HAP-1 (cell line): ENCODE measurements around the gene SNX3.
"Not testable (repeated sequence)": the region's sequence is repeated elsewhere in the genome, so short reads cannot be mapped to it uniquely, and the experiment has no call there.

Experiments used
- DNase-seq, 2 experiments: peaks; one replicate each; pipeline ENCODE4 v3.0.0-alpha.2; 2016 to 2020; ENCODE audit warnings: low spot score in 2 of 2
- H3K27me3 ChIP-seq: fragments of 250-450 bp; sonication (Bioruptor Pico); 2 replicates; pipeline ENCODE4 v1.5.1; 2020; ENCODE audit warnings: low read depth, mild to moderate bottlenecking, moderate library complexity
- H3K36me3 ChIP-seq: fragments of 250-450 bp; sonication (Bioruptor Pico); replicated peaks from 2 replicates; pipeline ENCODE4 v1.5.1; 2020; ENCODE audit warnings: mild to moderate bottlenecking
- H3K4me1 ChIP-seq: fragments of 250-450 bp; sonication (Bioruptor Pico); 2 replicates; pipeline ENCODE4 v1.5.1; 2020; ENCODE audit warnings: mild to moderate bottlenecking
- H3K4me3 ChIP-seq: fragments of 250-450 bp; sonication (Bioruptor Pico); 2 replicates; pipeline ENCODE4 v1.5.1; 2020; ENCODE audit warnings: mild to moderate bottlenecking, moderate library complexity
- H3K9me3 ChIP-seq: fragments of 250-450 bp; sonication (Bioruptor Pico); 2 replicates; pipeline ENCODE4 v1.5.1; 2020; ENCODE audit warnings: mild to moderate bottlenecking, moderate library complexity
- in situ Hi-C: fragments of 300-500 bp; cut with MboI; formaldehyde crosslinking; loops from 3 replicates; pipeline ENCODE4 v1.14.3; 2020; ENCODE audit warnings: low sequenced_read_pairs, inconsistent platforms, mixed read lengths

SNX3 gene

DNA sequence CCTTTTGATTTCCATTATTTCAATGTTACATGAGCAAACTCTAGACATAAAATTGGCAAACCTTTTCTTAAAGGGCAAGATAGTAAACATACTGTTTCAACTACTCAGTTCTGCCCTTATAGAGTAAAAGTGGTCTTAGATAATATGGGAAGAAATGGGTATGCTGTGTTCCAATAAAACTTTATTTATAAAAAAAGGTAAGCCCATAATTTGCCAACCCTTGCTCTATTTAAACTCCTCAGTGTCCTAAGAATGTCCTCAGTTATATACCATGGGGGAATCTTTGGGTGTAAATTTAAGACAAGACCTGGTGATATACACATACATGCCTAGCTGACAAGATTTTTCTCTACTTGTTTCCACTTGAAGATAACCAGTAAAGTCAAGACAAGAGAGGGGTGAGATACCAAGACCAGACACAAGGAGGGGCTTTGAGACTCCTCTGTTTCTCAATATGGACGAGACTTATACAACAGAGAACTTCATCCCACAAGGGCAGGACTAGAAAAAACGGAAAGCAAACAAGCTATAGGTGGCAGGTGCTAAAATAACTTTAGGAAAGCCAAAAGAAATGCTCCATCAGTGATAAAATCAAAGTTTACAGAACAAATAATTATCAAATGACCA is 10.5 kb downstream of the SNX3 start:
- no peak overlapping the region for H3K4me3 ChIP-seq
- peaks cover 2% of the 10 kb centered on the region; the same call in 1 of the 2 replicates for H3K4me1 ChIP-seq
- H3K27me3 ChIP-seq = no peaks in the 10 kb centered on the region
- H3K9me3 ChIP-seq = 0 out of 2 replicates have a peak, but pooled peaks cover 3% of the 10 kb centered on the region
- in situ Hi-C loops = no loop called here
- DNase-seq = peak; percentile 28 to 37
- H3K36me3 ChIP-seq = peaks cover 5% of the 10 kb centered on the region

DNA sequence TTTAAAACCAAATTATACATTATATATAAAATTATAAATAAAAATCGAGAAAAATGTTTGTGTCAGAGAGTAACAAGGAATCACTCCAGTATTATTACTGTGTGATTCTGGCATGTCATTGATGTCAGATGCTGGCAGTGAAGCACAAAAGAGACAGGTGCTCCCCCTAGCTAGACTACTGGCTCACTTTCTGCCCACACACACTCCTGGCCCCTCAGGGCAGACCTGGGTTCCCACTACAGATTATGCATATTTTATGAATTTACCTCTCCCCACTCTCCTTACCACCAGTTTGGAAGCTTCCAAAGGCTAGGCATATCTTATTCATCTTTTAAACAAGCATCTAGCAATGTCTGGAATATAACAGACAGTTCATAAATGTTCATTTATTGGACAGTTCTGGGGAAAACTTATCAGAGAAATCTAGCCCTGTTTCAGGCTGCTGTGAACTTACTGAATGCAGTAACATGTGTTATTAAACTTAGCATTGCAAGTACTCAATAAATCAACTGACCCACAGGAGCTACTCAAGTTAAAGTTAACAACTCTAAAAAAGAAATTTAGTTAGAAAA is 12.8 kb downstream of the SNX3 start:
- in situ Hi-C loops = no loop called here
- peaks cover 5% of the 10 kb centered on the region for H3K36me3 ChIP-seq
- no peak for DNase-seq
- no peaks in the 10 kb centered on the region for H3K27me3 ChIP-seq
- peaks cover 6% of the 10 kb centered on the region; the same call in 1 of the 2 replicates for H3K9me3 ChIP-seq
- no peak overlapping the region for H3K4me3 ChIP-seq
- peaks cover 2% of the 10 kb centered on the region; the same call in 1 of the 2 replicates for H3K4me1 ChIP-seq

DNA sequence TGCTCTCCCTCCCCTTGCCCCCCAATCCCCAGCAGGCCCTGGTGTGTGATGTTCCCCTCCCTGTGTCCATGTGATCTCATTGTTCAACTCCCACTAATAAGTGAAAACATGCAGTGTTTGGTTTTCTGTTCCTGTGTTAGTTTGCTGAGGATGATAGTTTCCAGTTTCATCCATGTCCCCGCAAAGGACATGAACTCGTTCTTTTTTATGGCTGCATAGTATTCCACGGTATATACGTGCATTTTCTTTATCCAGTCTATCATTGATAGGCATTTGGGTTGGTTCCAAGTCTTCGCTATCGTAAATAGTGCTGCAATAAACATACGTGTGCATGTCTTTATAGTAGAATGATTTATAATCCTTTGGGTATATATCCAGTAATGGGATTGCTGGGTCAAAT is 15.7 kb downstream of the SNX3 start:
- DNase-seq, H3K36me3 ChIP-seq, H3K4me1 ChIP-seq, in situ Hi-C loops, H3K27me3 ChIP-seq, H3K4me3 ChIP-seq: not testable (repeated sequence)
- H3K9me3 ChIP-seq = peaks cover 14% of the 10 kb centered on the region

DNA sequence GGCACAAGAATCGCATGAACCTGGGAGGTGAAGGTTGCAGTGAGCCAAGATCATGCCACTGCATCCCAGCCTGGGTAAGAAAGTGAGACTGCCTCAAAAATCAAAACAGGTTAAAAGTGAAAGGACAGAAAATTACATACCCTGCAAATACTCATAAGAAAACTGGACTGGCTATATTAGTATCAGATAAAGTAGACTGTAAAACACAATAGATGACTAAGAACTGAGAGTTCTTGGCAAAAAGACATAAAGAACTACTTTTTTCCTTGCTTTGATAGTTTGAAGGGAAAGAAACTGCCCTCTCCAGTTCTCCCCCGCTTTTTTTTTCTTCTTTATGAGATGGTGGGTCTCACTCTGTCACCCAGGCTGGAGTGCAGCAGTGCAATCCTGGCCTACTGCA is 17.0 kb downstream of the SNX3 start:
- Histone ChIP-seq H3K9me3 (peaks cover 14% of the 10 kb centered on the region), H3K4me3 (no peak overlapping the region), H3K4me1 (no peaks in the 10 kb centered on the region), H3K36me3 (peaks cover 2% of the 10 kb centered on the region; the same call in 1 of the 2 replicates), H3K27me3 (no peaks in the 10 kb centered on the region)
- in situ Hi-C loops = no loop called here
- no peak for DNase-seq

DNA sequence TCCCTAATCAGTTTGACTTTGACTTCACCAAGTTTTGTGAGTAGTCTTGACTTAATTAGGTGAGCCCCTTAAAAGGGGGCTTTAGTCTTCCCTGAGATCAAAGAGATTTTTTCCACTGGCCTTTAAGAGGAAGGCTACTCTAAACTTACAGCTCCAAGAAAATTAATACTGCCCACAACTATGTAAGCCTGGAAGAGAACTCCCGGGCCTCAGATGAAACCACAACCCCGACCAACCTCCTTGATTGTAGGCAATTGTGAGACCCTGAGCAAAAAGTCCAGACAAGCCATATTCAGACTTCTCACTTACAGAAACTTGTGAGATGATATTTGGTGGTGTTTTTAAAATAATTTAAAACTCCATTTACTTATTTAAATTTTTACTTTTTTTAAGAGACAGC is 18.1 kb downstream of the SNX3 start:
- H3K4me1 ChIP-seq = peaks cover under 1% of the 10 kb centered on the region
- H3K9me3 ChIP-seq = peaks cover 14% of the 10 kb centered on the region
- H3K36me3 ChIP-seq = peaks cover 2% of the 10 kb centered on the region; the same call in 1 of the 2 replicates
- H3K4me3 ChIP-seq = no peak overlapping the region
- in situ Hi-C loops = no loop called here
- H3K27me3 ChIP-seq = no peaks in the 10 kb centered on the region
- DNase-seq = no peak

DNA sequence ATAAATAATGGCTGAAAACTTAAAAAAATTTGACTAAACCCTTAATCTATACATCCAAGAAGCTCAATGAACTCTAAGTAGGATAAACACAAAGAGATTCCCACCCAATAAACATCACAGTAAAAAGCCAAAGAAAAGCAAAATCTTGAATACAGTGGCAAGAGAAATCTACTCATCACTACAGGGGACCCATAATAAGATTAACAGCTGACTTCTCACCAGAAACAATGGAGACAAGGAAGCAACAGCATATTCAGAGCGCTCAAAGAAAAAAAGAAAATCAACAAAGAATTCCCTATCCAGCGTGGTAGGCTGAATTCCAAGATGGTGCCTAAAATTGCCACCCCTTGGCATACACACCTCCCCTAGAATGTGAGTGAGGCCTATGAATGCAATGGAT is 18.6 kb downstream of the SNX3 start:
- Histone ChIP-seq H3K36me3 (peaks cover 2% of the 10 kb centered on the region; the same call in 1 of the 2 replicates), H3K4me1 (peaks cover 5% of the 10 kb centered on the region), H3K4me3 (no peak overlapping the region), H3K27me3 (no peaks in the 10 kb centered on the region), H3K9me3 (peaks cover 14% of the 10 kb centered on the region)
- peak in 1 of 2 experiments; percentile 20 for DNase-seq
- in situ Hi-C loops = no loop called here

DNA sequence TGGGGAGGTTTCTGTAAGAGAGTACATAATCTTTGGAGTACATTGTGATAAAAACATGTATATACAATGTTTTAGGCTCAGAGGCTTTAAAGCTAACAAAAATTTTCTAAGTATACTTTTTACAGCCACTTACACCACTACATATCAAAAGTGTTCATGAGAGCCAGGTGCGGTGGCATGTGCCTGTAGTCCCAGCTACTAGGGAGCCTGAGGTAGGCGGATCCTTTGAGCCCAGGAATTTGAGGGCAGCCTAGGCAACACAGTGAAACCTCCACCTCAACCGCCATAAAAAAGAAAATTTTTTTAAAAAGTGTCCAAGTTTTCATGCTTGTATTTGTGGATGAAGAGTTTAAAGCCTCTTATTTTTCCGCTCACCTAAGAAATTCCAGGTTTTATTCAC is 22.5 kb downstream of the SNX3 start:
- Histone ChIP-seq H3K27me3 (no peaks in the 10 kb centered on the region), H3K4me1 (peaks cover 17% of the 10 kb centered on the region), H3K36me3 (no peaks in the 10 kb centered on the region; the same call in 1 of the 2 replicates), H3K9me3 (peaks cover 10% of the 10 kb centered on the region), H3K4me3 (no peak overlapping the region)
- DNase-seq = no peak
- in situ Hi-C loops = no loop called here

DNA sequence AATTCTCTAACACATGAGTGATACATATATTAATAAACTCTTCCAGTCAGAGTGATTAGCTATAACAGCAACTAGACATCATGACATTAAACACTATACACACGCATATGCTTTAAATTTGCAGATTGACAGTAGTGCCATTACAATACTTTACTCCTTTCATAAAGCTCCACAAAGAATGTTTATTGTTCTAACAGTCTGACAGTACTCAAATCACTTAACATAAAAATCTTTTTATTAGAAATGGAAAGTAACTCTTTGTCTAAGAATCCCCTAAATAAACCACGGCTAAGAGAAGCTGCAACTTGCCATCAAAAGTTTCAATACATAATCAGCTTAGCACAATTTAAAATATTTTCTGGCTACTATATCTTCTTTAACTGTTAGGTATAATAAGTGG is 24.0 kb downstream of the SNX3 start:
- in situ Hi-C loops = no loop called here
- Histone ChIP-seq H3K27me3 (no peaks in the 10 kb centered on the region), H3K4me3 (no peak overlapping the region), H3K36me3 (no peaks in the 10 kb centered on the region), H3K4me1 (peaks cover 32% of the 10 kb centered on the region), H3K9me3 (no peaks in the 10 kb centered on the region)
- peak in 1 of 2 experiments; percentile 91 for DNase-seq

DNA sequence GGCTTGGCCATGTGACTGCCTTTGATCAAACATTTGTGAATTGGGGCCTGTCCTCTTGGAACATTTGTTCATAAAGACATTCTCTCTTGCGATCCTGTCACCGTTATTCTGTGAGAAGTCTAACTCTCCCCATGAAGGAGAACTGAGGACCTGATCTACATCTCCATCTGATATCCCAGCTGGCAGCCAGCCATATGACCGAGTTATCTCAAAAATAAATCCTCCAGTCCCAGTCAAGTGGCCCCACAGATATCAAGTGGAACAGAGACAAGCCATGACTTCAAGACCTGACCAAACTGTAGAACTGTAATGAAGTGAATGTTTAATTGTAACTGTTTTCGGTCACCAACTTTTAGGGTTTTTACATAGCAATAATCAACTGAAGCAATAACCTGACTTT is 25.7 kb downstream of the SNX3 start:
- no peak overlapping the region for H3K4me3 ChIP-seq
- H3K4me1 ChIP-seq = peaks cover 35% of the 10 kb centered on the region
- H3K36me3 ChIP-seq = no peaks in the 10 kb centered on the region
- no peaks in the 10 kb centered on the region for H3K9me3 ChIP-seq
- H3K27me3 ChIP-seq = no peaks in the 10 kb centered on the region
- DNase-seq = no peak
- in situ Hi-C loops = no loop called here

DNA sequence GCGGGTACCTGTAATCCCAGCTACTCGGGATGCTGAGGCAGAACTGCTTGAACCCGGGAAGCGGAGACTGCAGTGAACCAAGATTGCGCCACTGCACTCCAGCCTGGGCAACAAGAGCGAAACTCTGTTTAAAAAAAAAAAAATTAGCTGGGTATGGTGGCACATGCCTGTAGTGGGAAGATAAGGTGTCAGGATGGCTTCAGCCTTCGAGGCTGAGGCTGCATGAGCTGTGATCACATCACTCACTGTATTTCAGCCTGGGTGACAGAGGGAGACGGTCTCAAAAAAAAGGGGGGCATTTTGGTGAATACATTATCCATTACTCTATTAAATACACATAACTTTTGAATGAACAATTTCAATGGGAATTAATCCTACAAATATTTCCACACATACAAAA is 32.4 kb downstream of the SNX3 start:
- Histone ChIP-seq H3K36me3 (no peaks in the 10 kb centered on the region), H3K27me3 (no peaks in the 10 kb centered on the region), H3K4me1 (peaks cover 38% of the 10 kb centered on the region), H3K9me3 (no peaks in the 10 kb centered on the region), H3K4me3 (no peak overlapping the region)
- in situ Hi-C loops = no loop called here
- DNase-seq = no peak

DNA sequence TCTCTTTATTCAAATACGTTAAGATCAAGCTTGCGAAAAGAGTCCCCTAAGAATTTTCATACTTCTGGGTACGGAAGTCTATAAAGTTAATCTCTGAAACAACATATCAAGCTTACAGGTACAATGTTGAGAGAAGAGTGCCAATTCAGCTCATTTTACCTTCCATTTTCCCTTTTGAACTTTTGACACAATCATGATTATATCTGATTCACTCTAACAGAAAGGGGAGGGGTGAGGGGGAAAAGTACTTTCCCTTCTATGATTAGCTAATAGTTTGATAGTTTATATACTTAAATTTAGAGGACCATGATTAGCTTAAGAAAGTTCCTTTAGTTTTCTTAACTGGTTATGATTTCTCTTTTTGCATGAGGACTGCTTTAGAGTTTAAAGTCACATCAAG is 33.5 kb downstream of the SNX3 start:
- in situ Hi-C loops = no loop called here
- Histone ChIP-seq H3K4me1 (peaks cover 27% of the 10 kb centered on the region), H3K4me3 (no peak overlapping the region), H3K27me3 (no peaks in the 10 kb centered on the region), H3K9me3 (no peaks in the 10 kb centered on the region), H3K36me3 (no peaks in the 10 kb centered on the region)
- DNase-seq = no peak

DNA sequence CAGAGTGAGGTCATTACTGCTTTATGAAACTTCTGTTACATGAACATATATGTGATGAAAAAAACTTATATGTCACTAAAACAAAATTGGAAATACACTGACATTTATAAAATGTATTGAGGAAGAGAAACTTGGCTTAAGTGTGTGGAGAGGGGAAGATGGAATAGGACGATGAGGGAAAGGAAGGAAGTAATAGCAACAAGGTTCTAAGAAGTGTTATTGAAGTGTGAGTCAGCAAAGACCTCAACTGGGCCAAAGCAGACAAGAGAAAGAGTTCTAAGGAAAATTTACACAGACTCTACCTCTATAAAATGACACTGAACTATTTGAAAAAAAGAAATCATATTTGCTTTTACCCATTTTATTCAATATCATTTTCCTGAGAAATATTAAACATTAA is 38.3 kb downstream of the SNX3 start:
- peaks cover 5% of the 10 kb centered on the region for H3K36me3 ChIP-seq
- no peak for DNase-seq
- in situ Hi-C loops = no loop called here
- no peak overlapping the region for H3K4me3 ChIP-seq
- no peaks in the 10 kb centered on the region for H3K27me3 ChIP-seq
- H3K9me3 ChIP-seq = no peaks in the 10 kb centered on the region
- peaks cover 16% of the 10 kb centered on the region for H3K4me1 ChIP-seq

DNA sequence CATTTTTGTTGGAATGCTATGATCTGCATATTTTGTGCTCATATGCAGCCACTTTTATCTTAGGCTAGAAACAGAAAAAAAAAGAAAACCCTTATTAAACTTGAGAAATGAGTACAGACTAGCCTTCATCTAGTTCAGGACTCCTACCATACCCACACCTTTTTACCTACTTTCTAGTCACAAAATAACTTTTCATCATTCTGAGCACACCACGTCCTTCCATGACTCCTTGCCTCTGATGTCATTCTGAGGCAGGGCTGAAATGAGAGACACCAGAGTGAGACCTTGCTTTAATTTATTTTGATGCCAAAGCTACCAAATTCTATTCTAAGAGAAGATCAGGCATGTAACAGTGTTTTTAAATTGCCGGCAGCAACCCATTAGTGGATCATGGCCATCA is 38.8 kb downstream of the SNX3 start:
- DNase-seq = no peak
- Histone ChIP-seq H3K27me3 (no peaks in the 10 kb centered on the region), H3K4me3 (no peak overlapping the region), H3K4me1 (peaks cover 12% of the 10 kb centered on the region), H3K9me3 (no peaks in the 10 kb centered on the region), H3K36me3 (peaks cover 5% of the 10 kb centered on the region)
- in situ Hi-C loops = no loop called here

DNA sequence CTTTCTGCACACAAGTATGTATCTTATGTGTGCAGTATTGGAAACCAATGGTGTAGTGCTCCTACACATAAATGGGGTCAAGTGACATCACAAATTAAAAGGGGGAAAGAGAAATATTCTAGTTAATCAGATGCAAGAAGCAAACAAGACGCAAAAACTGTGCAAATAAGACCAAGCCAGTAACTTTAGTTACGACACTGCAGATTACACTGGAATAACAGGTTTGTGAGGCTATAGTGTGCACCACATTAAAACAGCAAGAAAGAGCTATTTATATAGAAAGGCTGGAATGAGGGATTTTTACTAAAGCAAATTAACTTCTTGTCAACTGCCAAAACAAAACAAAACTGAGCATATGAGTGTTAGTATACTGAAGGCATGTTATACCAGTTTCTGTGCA is 49.2 kb downstream of the SNX3 start:
- no peak for DNase-seq
- peaks cover 14% of the 10 kb centered on the region for H3K36me3 ChIP-seq
- H3K4me1 ChIP-seq = peaks cover 9% of the 10 kb centered on the region
- no peak overlapping the region for H3K4me3 ChIP-seq
- H3K27me3 ChIP-seq = no peaks in the 10 kb centered on the region
- in situ Hi-C loops = no loop called here
- H3K9me3 ChIP-seq = no peaks in the 10 kb centered on the region
